Thoracic aorta (tissue), 2 donors: ENCODE measurements around the gene AIFM1. TPM values are rescaled to one million over a fixed set of nuclear protein-coding genes. Genes with fewer than 3 reads are reported as not detected.

ENCODE experiments used
- ATAC-seq: fragments of 150-250 bp; one replicate; pipeline ENCODE4 v1.8.0; 2017; ENCODE audit warnings: low read depth; ENCODE audit not compliant: insufficient number of reproducible peaks, low FRiP score
- DNase-seq: peaks from one replicate; pipeline ENCODE4 v3.0.0-alpha.2; 2020; ENCODE audit warnings: low spot score
- H3K27ac ChIP-seq, 2 donors: fragments of 200-600 bp; sonication (generic); 1 replicate in 1 of 2; 2 replicates in 1 of 2; pipeline ENCODE4 v1.5.1; 2016; ENCODE audit warnings: mild to moderate bottlenecking in 2 of 2, moderate library complexity in 2 of 2
- H3K27me3 ChIP-seq: fragments of 200-600 bp; sonication (generic); replicated peaks from 2 replicates; pipeline ENCODE4 v1.6.0; 2016; ENCODE audit warnings: mild to moderate bottlenecking; ENCODE audit not compliant: insufficient read depth
- H3K36me3 ChIP-seq: fragments of 200-600 bp; sonication (generic); one replicate; pipeline ENCODE4 v1.5.1; 2016
- H3K4me1 ChIP-seq, 2 donors: fragments of 200-600 bp; sonication (generic); 1 replicate in 1 of 2; 2 replicates in 1 of 2; pipeline versions ENCODE4 v1.5.1 to v1.6.0; 2016; ENCODE audit warnings: low read depth in 2 of 2, mild to moderate bottlenecking in 1 of 2; ENCODE audit not compliant: control insufficient read depth in 1 of 2
- H3K4me3 ChIP-seq: fragments of 200-600 bp; sonication (generic); 2 replicates; pipeline ENCODE4 v1.5.1; 2016; ENCODE audit warnings: mild to moderate bottlenecking
- H3K9me3 ChIP-seq: fragments of 200-600 bp; sonication (generic); 2 replicates; pipeline ENCODE4 v1.5.1; 2016
- total RNA-seq, 2 donors: library from RNA; depleted of rRNA; stranded (reverse); fragments of >200 nt; gene quantifications; one replicate each; pipeline versions ENCODE4 v1.1.0 to v1.2.3, GENCODE V29; 2016
- TF ChIP-seq, protein P1 (sequence below): fragments of 200-600 bp; sonication (generic); IDR thresholded peaks from one replicate; pipeline ENCODE4 v1.5.1; 2019; ENCODE audit warnings: antibody characterized with exemption

AIFM1 gene
- total RNA-seq, 2 donors from 2014 or later, result 11.4 to 13.6 TPM

DNA sequence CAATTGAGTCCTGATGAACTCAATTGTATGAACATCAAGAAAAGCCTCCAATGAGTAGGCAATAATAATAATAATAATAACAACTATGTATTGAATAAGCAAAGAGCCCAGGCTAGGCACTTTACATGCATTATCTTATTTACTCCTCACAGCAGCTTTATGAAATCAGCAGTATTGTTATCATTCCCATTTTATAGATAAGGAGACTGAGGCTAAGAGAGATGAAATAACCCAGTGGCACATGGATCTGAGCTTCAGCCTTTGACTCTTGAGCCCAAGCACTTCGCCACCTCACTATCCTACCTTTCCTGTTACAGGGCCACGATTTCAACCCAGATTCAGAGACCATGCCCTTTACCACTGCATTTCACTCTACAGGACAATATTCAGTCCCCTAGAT is 9.3 kb upstream of the AIFM1 start:
- Histone ChIP-seq H3K27me3 (no peaks in the 10 kb centered on the region), H3K4me1 (peaks cover 6 to 22% of the 10 kb centered on the region in 2 donors), H3K36me3 (no peaks in the 10 kb centered on the region), H3K4me3 (no peak overlapping the region), H3K9me3 (no peaks in the 10 kb centered on the region), H3K27ac (peak overlapping the region in 1 of 2 donors; percentile 69)
- no peak for DNase-seq
- ATAC-seq, result no peak
- TF ChIP-seq, protein P1, sequence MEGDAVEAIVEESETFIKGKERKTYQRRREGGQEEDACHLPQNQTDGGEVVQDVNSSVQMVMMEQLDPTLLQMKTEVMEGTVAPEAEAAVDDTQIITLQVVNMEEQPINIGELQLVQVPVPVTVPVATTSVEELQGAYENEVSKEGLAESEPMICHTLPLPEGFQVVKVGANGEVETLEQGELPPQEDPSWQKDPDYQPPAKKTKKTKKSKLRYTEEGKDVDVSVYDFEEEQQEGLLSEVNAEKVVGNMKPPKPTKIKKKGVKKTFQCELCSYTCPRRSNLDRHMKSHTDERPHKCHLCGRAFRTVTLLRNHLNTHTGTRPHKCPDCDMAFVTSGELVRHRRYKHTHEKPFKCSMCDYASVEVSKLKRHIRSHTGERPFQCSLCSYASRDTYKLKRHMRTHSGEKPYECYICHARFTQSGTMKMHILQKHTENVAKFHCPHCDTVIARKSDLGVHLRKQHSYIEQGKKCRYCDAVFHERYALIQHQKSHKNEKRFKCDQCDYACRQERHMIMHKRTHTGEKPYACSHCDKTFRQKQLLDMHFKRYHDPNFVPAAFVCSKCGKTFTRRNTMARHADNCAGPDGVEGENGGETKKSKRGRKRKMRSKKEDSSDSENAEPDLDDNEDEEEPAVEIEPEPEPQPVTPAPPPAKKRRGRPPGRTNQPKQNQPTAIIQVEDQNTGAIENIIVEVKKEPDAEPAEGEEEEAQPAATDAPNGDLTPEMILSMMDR, result no peak

DNA sequence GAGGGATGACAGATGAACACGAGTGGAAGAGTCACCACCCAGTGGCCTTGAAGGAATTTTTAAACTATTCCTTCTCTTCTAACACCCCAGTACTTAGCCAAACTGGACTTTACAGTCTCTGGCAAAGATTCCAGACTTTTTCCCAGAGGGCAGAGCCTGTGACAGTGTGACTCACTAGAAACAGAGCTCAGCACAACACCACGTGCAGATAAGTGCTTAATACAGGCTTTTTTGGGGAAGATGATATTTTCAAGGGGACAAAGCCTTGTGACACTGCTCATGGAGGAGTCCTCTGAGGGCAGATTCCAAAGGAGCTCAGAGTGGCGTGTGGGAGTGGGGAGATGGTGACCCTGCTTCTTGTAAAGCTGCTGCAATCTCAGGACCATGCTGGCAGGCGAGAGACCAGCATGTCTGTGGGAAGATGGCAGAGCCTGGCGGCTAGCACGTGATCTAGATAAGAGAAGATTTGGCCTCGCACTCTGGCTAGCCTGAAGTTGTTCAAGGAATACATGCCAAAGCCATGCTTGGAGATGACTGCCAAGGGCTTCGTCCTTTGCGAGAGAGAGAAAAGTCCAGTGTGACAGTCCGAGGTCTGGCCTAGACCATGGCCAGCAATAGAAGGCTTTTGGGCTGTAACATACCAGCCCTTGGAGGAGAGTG is 8.5 kb upstream of the AIFM1 start:
- H3K4me1 ChIP-seq, result peaks cover 6 to 22% of the 10 kb centered on the region in 2 donors
- no peaks in the 10 kb centered on the region for H3K9me3 ChIP-seq
- TF ChIP-seq, protein P1, result no peak
- H3K36me3 ChIP-seq, result no peaks in the 10 kb centered on the region
- ATAC-seq, result peak; percentile 76
- H3K4me3 ChIP-seq, result no peak overlapping the region
- H3K27me3 ChIP-seq, result no peaks in the 10 kb centered on the region
- peak; percentile 5 for DNase-seq
- H3K27ac ChIP-seq, result peak overlapping the region; percentile 69 to 73

DNA sequence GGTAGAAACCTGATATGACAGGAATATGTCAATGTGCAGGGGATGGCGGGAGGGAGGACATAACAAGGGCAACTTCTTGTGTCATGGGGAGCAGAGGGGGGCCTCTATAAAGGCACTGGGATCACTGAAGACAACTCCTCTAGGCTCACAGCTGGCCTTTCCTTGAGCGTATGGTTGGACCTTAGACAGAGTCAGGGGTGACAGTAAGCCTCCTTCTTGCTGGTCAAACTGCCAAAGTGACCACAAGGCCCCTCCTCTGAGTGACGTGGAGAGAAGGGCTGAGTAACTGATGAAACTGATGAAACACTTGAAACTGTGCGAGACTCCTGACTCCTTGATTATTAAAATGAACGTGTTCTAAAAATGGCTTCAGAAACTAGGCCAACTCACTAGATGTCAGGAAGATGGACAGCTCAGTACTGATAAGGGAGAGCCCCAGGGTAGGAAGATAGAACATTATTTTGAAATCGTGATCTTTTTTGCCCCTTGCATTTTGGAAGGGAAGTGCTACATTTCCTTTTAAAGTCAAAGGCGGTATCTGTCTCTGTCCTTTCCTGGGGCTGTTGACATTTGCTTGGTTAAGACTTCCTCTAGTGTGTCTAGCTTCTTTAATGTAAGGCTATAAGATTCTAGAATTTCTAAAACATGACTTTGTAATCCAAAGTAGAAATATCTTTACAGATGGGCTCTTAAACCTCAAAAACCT is 7.7 kb upstream of the AIFM1 start:
- Histone ChIP-seq H3K4me1 (peaks cover 6 to 22% of the 10 kb centered on the region in 2 donors), H3K27ac (peak overlapping the region; percentile 69 to 73), H3K4me3 (peak overlapping the region; percentile 22), H3K36me3 (no peaks in the 10 kb centered on the region), H3K9me3 (no peaks in the 10 kb centered on the region), H3K27me3 (no peaks in the 10 kb centered on the region)
- DNase-seq (peak; percentile 38), ATAC-seq (peak; percentile 67)
- TF ChIP-seq, protein P1, result no peak

DNA sequence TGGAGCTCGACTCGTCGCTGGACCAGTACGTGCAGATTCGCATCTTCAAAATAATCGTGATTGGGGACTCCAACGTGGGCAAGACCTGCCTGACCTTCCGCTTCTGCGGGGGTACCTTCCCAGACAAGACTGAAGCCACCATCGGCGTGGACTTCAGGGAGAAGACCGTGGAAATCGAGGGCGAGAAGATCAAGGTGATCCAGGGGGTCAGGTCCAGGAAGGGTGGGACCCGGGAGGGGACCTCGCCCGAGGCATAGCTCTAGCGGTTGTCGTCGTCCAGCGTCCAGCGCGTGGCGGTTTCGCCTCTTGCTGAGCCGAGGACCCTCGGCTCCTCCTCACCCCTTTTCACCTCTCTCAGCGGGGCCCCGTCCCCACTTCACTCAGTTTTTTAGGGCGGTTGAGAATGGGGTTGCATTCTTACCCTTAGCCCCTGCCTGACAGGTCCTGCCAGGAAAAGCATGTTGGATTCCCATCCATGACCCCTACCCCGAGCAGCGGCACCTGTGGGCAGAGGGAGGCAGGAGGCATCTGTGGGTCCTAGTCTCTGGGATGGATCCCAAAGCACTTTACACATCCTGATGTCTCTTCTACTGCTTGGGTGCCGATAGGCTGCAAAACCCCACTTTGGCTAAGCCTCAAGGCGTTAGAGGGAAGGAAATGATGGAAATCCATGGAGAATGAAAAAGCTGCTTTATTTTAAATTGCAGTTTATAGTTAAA is 6.6 kb upstream of the AIFM1 start:
- Histone ChIP-seq H3K36me3 (no peaks in the 10 kb centered on the region), H3K27me3 (no peaks in the 10 kb centered on the region), H3K9me3 (no peaks in the 10 kb centered on the region), H3K4me3 (peak overlapping the region; percentile 74), H3K27ac (peak overlapping the region in 1 of 2 donors; percentile 69), H3K4me1 (peaks cover 6 to 22% of the 10 kb centered on the region in 2 donors)
- TF ChIP-seq, protein P1, result no peak
- DNase-seq (no peak), ATAC-seq (no peak)
